Measurements from ENCODE around the gene KCTD11.

KCTD11 gene

GRCh38 chr17:7355573-7355972 is 3.6 kb downstream of the KCTD11 start:
- H3K36me3 ChIP-seq (replicated peaks in 1 of 2; ENCODE audit: control insufficient read depth in 2 of 2, insufficient read depth in 2 of 2, low read length in 2 of 2): no peaks in the 10 kb centered on the region
- H3K79me1 ChIP-seq (ENCODE audit: low read depth, low read length): peaks cover 8% of the 10 kb centered on the region
- H3K4ac ChIP-seq (ENCODE audit: low read length): no peak overlapping the region
- no peak overlapping the region for H2BK5ac ChIP-seq (ENCODE audit: low read length)
- H2BK120ac ChIP-seq (ENCODE audit: low read depth, low read length): no peak overlapping the region
- no peak overlapping the region for H4K8ac ChIP-seq (ENCODE audit: low read depth, low read length)
- no peak overlapping the region for H3K27ac ChIP-seq (replicated peaks; ENCODE audit: low read length)
- no peak overlapping the region for H3K4me3 ChIP-seq (ENCODE audit: low read length in 2 of 2)
- WGBS, 2 donors (ENCODE audit: extremely low coverage in 2 of 2, insufficient read length in 2 of 2, insufficient replicate concordance in 1 of 2): no CpG with 5 or more reads among the region's 8 CpGs
- no peaks in the 10 kb centered on the region for H3K9me3 ChIP-seq (replicated peaks in 1 of 2; ENCODE audit: control insufficient read depth in 2 of 2, insufficient read depth in 1 of 2, low read depth in 1 of 2, low read length in 2 of 2)
- H3K18ac ChIP-seq (ENCODE audit: low read length): peak overlapping the region; percentile 17
- no peak overlapping the region for H4K91ac ChIP-seq (ENCODE audit: low read depth, low read length, poor library complexity)
- H3K4me2 ChIP-seq (ENCODE audit: insufficient read depth, low read length, poor library complexity, severe bottlenecking): no peak overlapping the region
- DNase-seq (ENCODE audit: low spot score): no peak
- peaks cover 0 to 3% (median 0%) of the 10 kb centered on the region in 3 experiments for H3K27me3 ChIP-seq (ENCODE audit: control insufficient read depth in 3 of 3, insufficient read depth in 3 of 3, low read depth in 1 of 3, low read length in 3 of 3)
- H3K9ac ChIP-seq (ENCODE audit: low read depth, low read length, poor library complexity): no peak overlapping the region
- no peak overlapping the region for H2BK15ac ChIP-seq (ENCODE audit: low read length)
- peak overlapping the region; percentile 26 for H2AK5ac ChIP-seq (ENCODE audit: low read depth, low read length)
- peaks cover 17 to 41% of the 10 kb centered on the region in 2 donors for H3K4me1 ChIP-seq (ENCODE audit: control insufficient read depth in 2 of 2, insufficient read depth in 1 of 2, low read depth in 1 of 2, low read length in 2 of 2)
- H3K14ac ChIP-seq (ENCODE audit: low read length): no peak overlapping the region
- H3K23ac ChIP-seq (ENCODE audit: low read depth, low read length, poor library complexity): no peak overlapping the region
- H2BK12ac ChIP-seq (ENCODE audit: low read length): no peak overlapping the region
- no peak overlapping the region for H2AFZ ChIP-seq (ENCODE audit: low read length)

DNA sequence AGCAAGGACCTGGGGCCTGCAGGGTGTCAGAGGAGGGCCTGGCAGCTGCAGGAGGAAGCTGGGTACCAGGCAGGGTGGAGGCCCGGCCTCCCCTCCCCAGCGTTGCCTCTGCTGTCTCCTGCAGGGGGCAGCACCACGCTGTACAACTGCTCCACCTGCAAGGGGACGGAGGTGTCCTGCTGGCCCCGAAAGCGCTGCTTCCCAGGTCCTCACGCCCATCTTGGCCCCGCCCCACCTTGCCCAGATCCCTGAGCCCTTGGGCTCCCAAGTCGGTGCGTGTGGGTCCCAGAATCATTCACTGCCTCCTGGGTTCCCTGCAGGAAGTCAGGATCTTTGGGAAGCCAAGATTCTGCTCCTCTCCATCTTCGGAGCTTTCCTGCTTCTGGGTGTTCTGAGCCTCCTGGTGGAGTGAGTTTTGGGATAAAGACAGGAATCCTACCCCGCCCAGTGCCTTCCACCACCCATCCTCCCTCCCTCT is 4.1 kb downstream of the KCTD11 start:
- no peak overlapping the region for H3K9ac ChIP-seq (ENCODE audit: low read depth, low read length, poor library complexity)
- H3K4me3 ChIP-seq (ENCODE audit: low read length in 2 of 2): no peak overlapping the region

GRCh38 chr17:7356756-7357155 is 4.8 kb downstream of the KCTD11 start:
- Histone ChIP-seq H2BK120ac (ENCODE audit: low read depth, low read length) (peak overlapping the region; percentile 77), H3K79me1 (ENCODE audit: low read depth, low read length) (peaks cover 6% of the 10 kb centered on the region), H3K14ac (ENCODE audit: low read length) (peak overlapping the region; percentile 6), H2BK5ac (ENCODE audit: low read length) (peak overlapping the region; percentile 30), H3K4me2 (ENCODE audit: insufficient read depth, low read length, poor library complexity, severe bottlenecking) (no peak overlapping the region), H3K27ac (replicated peaks; ENCODE audit: low read length) (no peak overlapping the region), H2AK5ac (ENCODE audit: low read depth, low read length) (peak overlapping the region; percentile 37), H2BK15ac (ENCODE audit: low read length) (peak overlapping the region; percentile 35), H3K18ac (ENCODE audit: low read length) (no peak overlapping the region), H3K4me3 (ENCODE audit: low read length in 2 of 2) (no peak overlapping the region), H3K27me3 (ENCODE audit: control insufficient read depth in 3 of 3, insufficient read depth in 3 of 3, low read depth in 1 of 3, low read length in 3 of 3) (peaks cover 0 to 3% (median 0%) of the 10 kb centered on the region in 3 experiments), H3K9me3 (replicated peaks in 1 of 2; ENCODE audit: control insufficient read depth in 2 of 2, insufficient read depth in 1 of 2, low read depth in 1 of 2, low read length in 2 of 2) (no peaks in the 10 kb centered on the region), H2AFZ (ENCODE audit: low read length) (no peak overlapping the region), H3K4me1 (ENCODE audit: control insufficient read depth in 2 of 2, insufficient read depth in 1 of 2, low read depth in 1 of 2, low read length in 2 of 2) (peaks cover 17 to 38% of the 10 kb centered on the region in 2 donors), H4K8ac (ENCODE audit: low read depth, low read length) (no peak overlapping the region), H3K36me3 (replicated peaks in 1 of 2; ENCODE audit: control insufficient read depth in 2 of 2, insufficient read depth in 2 of 2, low read length in 2 of 2) (no peaks in the 10 kb centered on the region), H3K23ac (ENCODE audit: low read depth, low read length, poor library complexity) (no peak overlapping the region), H3K4ac (ENCODE audit: low read length) (no peak overlapping the region), H4K91ac (ENCODE audit: low read depth, low read length, poor library complexity) (no peak overlapping the region), H3K9ac (ENCODE audit: low read depth, low read length, poor library complexity) (no peak overlapping the region), H2BK12ac (ENCODE audit: low read length) (no peak overlapping the region)
- no CpG with 5 or more reads among the region's 8 CpGs for WGBS, 2 donors (ENCODE audit: extremely low coverage in 2 of 2, insufficient read length in 2 of 2, insufficient replicate concordance in 1 of 2)
- DNase-seq (ENCODE audit: low spot score): no peak

More for the DNA sequence above, 4.1 kb downstream of the KCTD11 start:
- WGBS, 2 donors (ENCODE audit: extremely low coverage in 2 of 2, insufficient read length in 2 of 2, insufficient replicate concordance in 1 of 2): no CpG with 5 or more reads among the region's 12 CpGs
- Histone ChIP-seq H3K27ac (replicated peaks; ENCODE audit: low read length) (no peak overlapping the region), H3K27me3 (ENCODE audit: control insufficient read depth in 3 of 3, insufficient read depth in 3 of 3, low read depth in 1 of 3, low read length in 3 of 3) (peaks cover 0 to 3% (median 0%) of the 10 kb centered on the region in 3 experiments), H3K36me3 (replicated peaks in 1 of 2; ENCODE audit: control insufficient read depth in 2 of 2, insufficient read depth in 2 of 2, low read length in 2 of 2) (no peaks in the 10 kb centered on the region), H3K79me1 (ENCODE audit: low read depth, low read length) (peaks cover 8% of the 10 kb centered on the region), H3K4ac (ENCODE audit: low read length) (no peak overlapping the region), H3K4me2 (ENCODE audit: insufficient read depth, low read length, poor library complexity, severe bottlenecking) (peak overlapping the region; percentile 40), H3K23ac (ENCODE audit: low read depth, low read length, poor library complexity) (no peak overlapping the region), H2BK12ac (ENCODE audit: low read length) (no peak overlapping the region), H3K14ac (ENCODE audit: low read length) (no peak overlapping the region), H4K91ac (ENCODE audit: low read depth, low read length, poor library complexity) (no peak overlapping the region), H3K9me3 (replicated peaks in 1 of 2; ENCODE audit: control insufficient read depth in 2 of 2, insufficient read depth in 1 of 2, low read depth in 1 of 2, low read length in 2 of 2) (no peaks in the 10 kb centered on the region), H3K4me1 (ENCODE audit: control insufficient read depth in 2 of 2, insufficient read depth in 1 of 2, low read depth in 1 of 2, low read length in 2 of 2) (peaks cover 17 to 38% of the 10 kb centered on the region in 2 donors), H2AFZ (ENCODE audit: low read length) (no peak overlapping the region), H2BK15ac (ENCODE audit: low read length) (peak overlapping the region; percentile 28), H2BK5ac (ENCODE audit: low read length) (peak overlapping the region; percentile 30), H2AK5ac (ENCODE audit: low read depth, low read length) (peak overlapping the region; percentile 37), H2BK120ac (ENCODE audit: low read depth, low read length) (peak overlapping the region; percentile 77), H3K18ac (ENCODE audit: low read length) (peak overlapping the region; percentile 36), H4K8ac (ENCODE audit: low read depth, low read length) (no peak overlapping the region)
- peak; percentile 76 for DNase-seq (ENCODE audit: low spot score)

- Histone ChIP-seq H3K27ac (replicated peaks; ENCODE audit: low read length) (no peak overlapping the region), H2BK120ac (ENCODE audit: low read depth, low read length) (no peak overlapping the region), H2AFZ (ENCODE audit: low read length) (no peak overlapping the region), H3K18ac (ENCODE audit: low read length) (no peak overlapping the region), H3K4ac (ENCODE audit: low read length) (no peak overlapping the region), H4K91ac (ENCODE audit: low read depth, low read length, poor library complexity) (no peak overlapping the region), H3K27me3 (ENCODE audit: control insufficient read depth in 3 of 3, insufficient read depth in 3 of 3, low read depth in 1 of 3, low read length in 3 of 3) (peaks cover 0 to 3% (median 0%) of the 10 kb centered on the region in 3 experiments), H3K14ac (ENCODE audit: low read length) (no peak overlapping the region), H3K9ac (ENCODE audit: low read depth, low read length, poor library complexity) (no peak overlapping the region), H3K36me3 (replicated peaks in 1 of 2; ENCODE audit: control insufficient read depth in 2 of 2, insufficient read depth in 2 of 2, low read length in 2 of 2) (no peaks in the 10 kb centered on the region), H3K79me1 (ENCODE audit: low read depth, low read length) (peaks cover 6% of the 10 kb centered on the region), H3K4me2 (ENCODE audit: insufficient read depth, low read length, poor library complexity, severe bottlenecking) (no peak overlapping the region), H2BK15ac (ENCODE audit: low read length) (no peak overlapping the region), H3K4me1 (ENCODE audit: control insufficient read depth in 2 of 2, insufficient read depth in 1 of 2, low read depth in 1 of 2, low read length in 2 of 2) (peaks cover 17 to 35% of the 10 kb centered on the region in 2 donors), H2BK5ac (ENCODE audit: low read length) (no peak overlapping the region), H4K8ac (ENCODE audit: low read depth, low read length) (no peak overlapping the region), H2AK5ac (ENCODE audit: low read depth, low read length) (no peak overlapping the region), H2BK12ac (ENCODE audit: low read length) (no peak overlapping the region), H3K9me3 (replicated peaks in 1 of 2; ENCODE audit: control insufficient read depth in 2 of 2, insufficient read depth in 1 of 2, low read depth in 1 of 2, low read length in 2 of 2) (no peaks in the 10 kb centered on the region), H3K23ac (ENCODE audit: low read depth, low read length, poor library complexity) (no peak overlapping the region), H3K4me3 (ENCODE audit: low read length in 2 of 2) (no peak overlapping the region)
- no CpG with 5 or more reads among the region's 2 CpGs for WGBS, 2 donors (ENCODE audit: extremely low coverage in 2 of 2, insufficient read length in 2 of 2, insufficient replicate concordance in 1 of 2)
- no peak for DNase-seq (ENCODE audit: low spot score)
Observed at GRCh38 chr17:7357381-7357780, 5.4 kb downstream of the KCTD11 start.
